ELR (cell line): ENCODE data around the gene IRF2.

Experiments used
- DNase-seq: peaks from one replicate; pipeline ENCODE4 v3.0.0-alpha.2; 2015; ENCODE audit warnings: low read depth

The IRF2 gene

GRCh38 chr4:184432127-184432922 lies 42.0 kb downstream of the IRF2 start:
- DNase-seq = no peak

GRCh38 chr4:184430163-184430562 lies 44.2 kb downstream of the IRF2 start:
- DNase-seq = no peak

GRCh38 chr4:184428787-184429186 lies 45.6 kb downstream of the IRF2 start:
- DNase-seq = no peak

GRCh38 chr4:184427687-184428086 lies 46.7 kb downstream of the IRF2 start:
- no peak for DNase-seq

- no peak for DNase-seq
These were observed 47.3 kb downstream of the IRF2 start for GRCh38 chr4:184427093-184427492.

GRCh38 chr4:184424993-184425758 lies 49.2 kb downstream of the IRF2 start:
- DNase-seq = no peak

- no peak for DNase-seq
These were observed 50.1 kb downstream of the IRF2 start for GRCh38 chr4:184424279-184424678.

- no peak for DNase-seq
These were observed 51.2 kb downstream of the IRF2 start for GRCh38 chr4:184423003-184423686.

GRCh38 chr4:184422378-184422777 lies 52.0 kb downstream of the IRF2 start:
- DNase-seq = no peak

GRCh38 chr4:184421533-184422155 lies 52.7 kb downstream of the IRF2 start:
- no peak for DNase-seq

- no peak for DNase-seq
These were observed 53.4 kb downstream of the IRF2 start for GRCh38 chr4:184420881-184421416.

- no peak for DNase-seq
These were observed 53.9 kb downstream of the IRF2 start for GRCh38 chr4:184420402-184420801.

GRCh38 chr4:184419976-184420375 lies 54.4 kb downstream of the IRF2 start:
- DNase-seq = no peak

- DNase-seq = peak; percentile 92
These were observed 56.4 kb downstream of the IRF2 start for GRCh38 chr4:184417802-184418511.

- DNase-seq = no peak
These were observed 57.2 kb downstream of the IRF2 start for GRCh38 chr4:184416913-184417734.

GRCh38 chr4:184415071-184415470 lies 59.3 kb downstream of the IRF2 start:
- no peak for DNase-seq

GRCh38 chr4:184413261-184414046 lies 60.9 kb downstream of the IRF2 start:
- no peak for DNase-seq

GRCh38 chr4:184410748-184411147 lies 63.6 kb downstream of the IRF2 start:
- DNase-seq = no peak

GRCh38 chr4:184409911-184410692 lies 64.2 kb downstream of the IRF2 start:
- no peak for DNase-seq
